NK-92 (cell line): Measurements from ENCODE around the gene MRPL41.
"Not testable (repeated sequence)": the region's sequence is repeated elsewhere in the genome, so short reads cannot be mapped to it uniquely, and the experiment has no call there.

Source experiments
- DNase-seq: peaks from one replicate; lab custom pipeline; 2025; ENCODE audit not compliant: unreplicated experiment; lab: John Stamatoyannopoulos, UW

MRPL41 gene

DNA sequence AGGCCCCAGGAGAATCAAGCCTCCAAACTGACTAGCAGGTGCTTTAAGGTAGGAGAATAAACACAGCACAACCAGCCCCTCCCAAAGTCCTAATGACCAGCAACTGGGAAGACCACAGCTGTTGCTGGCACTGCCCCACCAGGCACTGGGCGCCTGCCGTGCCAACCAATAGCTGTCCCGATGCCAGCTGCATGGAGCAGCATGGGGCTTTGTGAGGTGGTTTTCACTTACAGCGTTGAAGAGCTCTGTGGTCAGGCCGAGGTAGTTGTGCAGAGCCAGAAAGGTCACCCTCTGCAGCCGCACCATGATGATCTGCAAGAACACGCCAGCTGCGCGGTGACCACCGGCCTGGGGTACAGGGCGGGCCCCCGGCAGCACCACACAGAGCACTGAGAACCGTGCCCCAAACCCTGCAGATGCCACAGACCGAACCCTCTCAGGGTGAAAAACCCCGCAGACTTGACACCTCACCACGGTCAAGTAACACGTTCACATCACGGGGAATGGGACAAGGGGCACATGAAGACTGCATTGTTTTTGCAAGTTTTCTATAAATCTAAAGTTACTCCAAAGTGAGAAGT lies 30.2 kb upstream of the MRPL41 start:
- DNase-seq: no peak

DNA sequence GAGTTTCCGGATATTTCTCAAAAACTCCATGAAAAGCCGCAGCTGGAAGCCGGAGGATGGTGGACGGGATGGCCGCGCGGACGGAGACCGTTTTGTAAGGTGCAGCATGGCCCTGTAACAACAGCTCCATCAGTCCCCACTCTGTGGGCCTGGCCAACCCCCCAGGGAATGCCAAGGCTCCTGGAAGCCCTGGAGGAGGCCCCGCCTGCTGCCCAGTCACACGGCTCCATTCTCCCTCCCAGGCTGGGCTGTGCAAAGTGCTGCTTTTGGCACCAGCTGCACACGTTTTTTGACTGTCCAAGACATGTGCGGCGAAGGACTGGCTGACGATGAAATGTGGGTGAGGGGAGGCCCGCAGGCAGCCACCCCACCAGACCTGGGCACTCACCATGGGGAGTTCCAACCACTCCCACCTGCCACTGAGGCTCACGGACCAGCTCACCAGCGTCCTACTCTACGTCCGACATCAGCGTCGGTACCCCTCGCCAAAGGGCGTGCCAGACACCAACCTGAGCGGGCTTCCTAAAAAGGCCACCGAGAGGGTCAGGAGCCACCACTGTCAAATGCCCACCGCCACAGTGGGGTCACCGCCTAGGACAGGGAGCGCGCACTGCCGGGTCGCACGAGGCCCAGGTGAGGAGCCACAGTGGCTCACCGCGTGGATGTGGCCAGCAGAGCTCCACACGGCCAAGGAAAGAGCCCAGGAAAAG lies 28.8 kb upstream of the MRPL41 start:
- DNase-seq: no peak

DNA sequence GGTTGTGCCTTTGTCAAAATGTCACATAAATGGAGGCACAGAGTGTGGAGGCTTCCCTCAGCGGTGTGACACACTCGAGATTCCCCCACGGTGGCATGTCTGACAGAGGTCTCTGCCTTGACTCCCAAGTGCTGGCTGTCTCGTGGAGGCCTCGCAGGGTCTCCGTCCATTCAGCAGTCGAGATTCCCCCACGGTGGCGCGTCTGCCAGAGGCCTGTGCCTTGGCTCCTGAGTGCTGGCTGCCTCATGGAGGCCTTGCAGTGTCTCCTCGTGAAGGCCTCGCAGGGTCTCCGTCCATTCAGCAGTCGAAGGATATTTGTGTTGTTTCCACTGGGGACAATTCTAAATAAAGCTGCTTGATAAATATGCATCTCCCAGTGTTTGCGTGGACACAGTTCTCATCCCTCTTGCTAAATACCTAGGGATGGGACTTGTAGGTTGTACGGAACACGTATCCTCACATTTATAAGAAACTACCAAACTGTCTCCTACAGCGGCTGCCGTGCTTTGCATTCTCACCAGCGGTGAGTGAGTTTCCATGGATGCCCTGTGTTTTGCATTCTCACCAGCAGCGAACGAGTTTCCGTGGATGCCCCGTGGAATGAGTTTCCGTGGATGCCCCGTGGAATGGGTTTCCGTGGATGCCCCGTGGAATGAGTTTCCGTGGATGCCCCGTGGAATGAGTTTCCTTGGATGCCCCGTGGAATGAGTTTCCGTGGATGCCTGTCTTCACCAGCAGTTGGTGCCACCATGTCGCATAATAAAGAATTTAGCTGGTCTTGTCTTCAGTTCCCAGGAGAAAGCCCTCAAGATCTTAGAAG lies 27.3 kb upstream of the MRPL41 start:
- no peak for DNase-seq

DNA sequence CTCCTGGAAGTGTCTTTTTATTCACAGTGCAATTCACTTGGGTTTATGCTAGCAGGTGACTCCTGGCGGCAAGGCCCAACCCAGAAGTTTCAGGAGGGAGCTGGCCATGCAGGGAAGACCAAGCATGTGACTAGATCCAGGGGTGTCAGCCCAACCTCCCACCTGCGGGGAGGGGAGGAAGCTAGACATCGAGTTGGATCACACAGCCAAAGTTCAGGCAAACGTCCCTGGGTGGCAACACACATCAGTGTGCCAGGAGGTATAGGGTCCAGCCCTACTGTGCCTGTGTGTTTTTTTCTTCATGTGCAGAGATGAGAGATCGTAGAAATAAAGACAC lies 26.7 kb upstream of the MRPL41 start:
- DNase-seq: no peak

DNA sequence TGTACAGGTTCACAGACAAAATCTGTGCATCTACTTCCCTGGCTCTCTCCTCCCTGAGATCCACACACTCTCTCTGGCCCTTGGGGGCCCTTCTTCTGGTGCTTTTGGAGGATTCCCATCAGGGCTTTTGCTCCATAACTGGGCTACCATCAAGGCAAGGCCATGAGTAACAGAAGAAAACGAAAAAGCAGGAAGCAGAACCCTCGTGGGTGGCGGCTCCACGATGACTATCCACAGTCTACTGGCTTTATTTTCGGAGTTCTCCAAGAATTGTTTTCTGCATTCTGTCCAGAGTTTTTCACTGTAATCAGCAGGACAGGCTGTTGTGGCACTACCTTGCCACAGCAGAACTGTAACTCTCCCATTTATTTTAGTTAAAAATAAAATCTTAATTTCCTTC lies 21.3 kb upstream of the MRPL41 start:
- DNase-seq: no peak

DNA sequence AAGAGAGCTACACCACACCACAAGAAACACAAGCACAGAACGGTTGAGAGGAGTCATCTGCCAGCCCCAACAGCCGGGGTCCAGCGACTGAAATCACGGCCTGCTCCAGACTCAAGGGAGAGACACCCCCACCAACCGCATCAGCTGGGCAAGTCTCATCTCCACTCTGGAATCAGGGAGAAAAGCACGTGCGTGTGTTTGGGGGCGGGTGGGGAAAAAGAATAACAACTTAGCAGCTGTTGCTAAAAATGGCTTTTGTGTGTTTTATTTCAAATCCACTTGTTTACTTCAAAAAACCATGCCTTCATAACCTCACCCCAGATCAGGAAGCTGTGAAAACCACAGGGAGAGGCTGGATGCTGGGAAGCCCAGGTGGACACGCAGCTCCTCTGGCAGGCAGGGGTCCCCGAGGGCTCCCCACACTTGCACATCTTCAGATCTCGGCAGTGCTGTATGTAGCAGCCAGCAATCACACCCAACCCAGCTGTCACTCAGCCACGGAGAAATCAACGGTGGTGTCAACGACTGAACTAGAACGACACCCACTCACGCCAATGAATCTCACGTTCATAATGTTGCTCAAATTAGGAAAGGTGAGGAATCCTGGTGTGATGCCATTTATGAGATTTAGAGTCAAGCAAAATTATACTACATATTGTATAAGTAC lies 20.4 kb upstream of the MRPL41 start:
- DNase-seq: no peak

DNA sequence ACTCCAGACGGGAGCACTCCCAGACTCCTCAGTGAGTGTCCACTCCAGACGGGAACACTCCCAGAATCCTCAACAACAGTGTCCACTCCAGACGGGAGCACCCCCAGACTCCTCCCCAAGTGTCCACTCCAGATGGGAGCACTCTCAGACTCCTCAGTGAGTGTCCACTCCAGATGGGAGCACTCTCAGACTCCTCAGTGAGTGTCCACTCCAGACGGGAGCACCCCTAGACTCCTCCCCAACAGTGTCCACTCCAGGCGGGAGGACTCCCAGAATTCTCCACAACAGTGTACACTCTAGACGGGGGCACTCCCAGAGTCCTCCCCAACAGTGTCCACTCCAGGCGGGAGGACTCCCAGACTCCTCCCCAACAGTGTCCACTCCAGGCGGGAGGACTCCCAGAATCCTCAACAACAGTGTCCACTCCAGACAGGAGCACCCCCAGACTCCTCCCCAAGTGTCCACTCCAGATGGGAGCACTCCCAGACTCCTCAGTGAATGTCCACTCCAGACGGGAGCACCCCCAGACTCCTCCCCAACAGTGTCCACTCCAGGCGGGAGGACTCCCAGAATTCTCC lies 18.7 kb upstream of the MRPL41 start:
- DNase-seq: not testable (repeated sequence)

DNA sequence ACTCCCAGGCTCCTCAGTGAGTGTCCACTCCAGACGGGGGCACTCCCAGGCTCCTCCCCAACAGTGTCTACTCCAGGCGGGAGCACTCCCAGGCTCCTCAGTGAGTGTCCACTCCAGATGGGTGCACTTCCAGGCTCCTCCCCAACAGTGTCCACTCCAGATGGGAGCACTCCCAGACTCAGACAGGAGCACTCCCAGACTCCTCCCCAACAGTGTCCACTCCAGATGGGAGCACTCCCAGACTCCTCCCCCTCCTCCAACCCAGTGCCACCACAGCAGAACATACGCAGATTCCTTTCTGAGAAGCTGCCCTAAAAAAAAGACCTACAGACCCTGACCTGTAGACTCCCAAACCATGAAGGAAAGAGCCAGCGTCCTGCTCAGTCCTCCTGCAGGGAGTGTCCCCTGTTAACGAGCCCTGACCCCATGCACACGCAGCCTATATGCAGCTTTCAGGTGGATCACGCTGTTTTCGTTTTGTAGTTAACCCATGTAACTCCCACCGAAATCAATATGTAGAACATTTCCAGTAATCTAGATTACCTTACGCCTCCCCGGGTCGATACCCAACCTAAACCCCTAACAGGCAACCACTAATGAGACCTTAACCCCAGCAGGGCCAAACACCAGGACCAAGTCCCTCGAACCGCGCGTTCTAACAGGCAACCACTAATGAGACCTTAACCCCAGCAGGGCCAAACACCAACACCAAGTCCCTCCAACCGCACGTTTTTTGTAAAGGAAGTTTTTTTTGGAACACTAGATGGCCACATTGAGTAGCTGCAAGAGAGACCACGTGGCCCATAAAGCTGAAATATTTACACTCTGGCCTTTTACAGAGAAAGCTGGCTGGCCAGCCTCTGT lies 17.2 kb upstream of the MRPL41 start:
- DNase-seq: no peak

DNA sequence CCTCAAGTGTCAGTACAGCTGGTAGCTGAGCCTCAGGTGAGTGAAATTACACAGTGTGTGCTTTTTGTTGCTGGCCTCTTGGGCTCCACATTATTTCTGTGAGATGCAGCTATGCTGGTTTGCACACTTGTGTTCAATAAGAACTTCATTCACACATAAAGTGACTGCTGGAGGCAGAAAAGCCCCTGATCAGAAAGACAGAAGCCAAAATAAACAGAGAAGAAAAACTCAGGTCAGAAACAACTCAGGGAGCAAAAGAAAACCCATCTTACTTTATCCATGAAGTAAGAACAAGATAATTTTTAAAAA lies 16.6 kb upstream of the MRPL41 start:
- no peak for DNase-seq

DNA sequence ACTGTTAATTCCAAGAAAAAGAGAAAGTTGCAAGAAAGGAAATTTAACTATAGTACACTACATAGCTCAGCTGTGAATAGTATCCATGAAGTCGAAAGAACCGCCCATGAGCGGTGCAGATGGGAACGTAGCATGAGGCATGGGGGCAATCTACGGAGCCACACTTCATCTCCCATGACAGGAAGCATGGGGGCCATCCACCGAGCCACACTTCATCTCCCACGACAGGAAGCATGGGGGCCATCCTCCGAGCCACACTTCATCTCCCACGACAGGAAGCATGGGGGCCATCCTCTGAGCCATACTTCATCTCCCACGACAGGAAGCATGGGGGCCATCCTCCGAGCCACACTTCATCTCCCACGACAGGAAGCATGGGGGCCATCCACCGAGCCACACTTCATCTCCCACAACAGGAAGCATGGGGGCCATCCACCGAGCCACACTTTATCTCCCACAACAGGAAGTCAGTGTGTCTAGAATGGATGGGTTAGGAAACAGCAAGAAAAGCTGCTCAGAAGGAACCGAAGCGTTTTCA lies 15.0 kb upstream of the MRPL41 start:
- not testable (repeated sequence) for DNase-seq

DNA sequence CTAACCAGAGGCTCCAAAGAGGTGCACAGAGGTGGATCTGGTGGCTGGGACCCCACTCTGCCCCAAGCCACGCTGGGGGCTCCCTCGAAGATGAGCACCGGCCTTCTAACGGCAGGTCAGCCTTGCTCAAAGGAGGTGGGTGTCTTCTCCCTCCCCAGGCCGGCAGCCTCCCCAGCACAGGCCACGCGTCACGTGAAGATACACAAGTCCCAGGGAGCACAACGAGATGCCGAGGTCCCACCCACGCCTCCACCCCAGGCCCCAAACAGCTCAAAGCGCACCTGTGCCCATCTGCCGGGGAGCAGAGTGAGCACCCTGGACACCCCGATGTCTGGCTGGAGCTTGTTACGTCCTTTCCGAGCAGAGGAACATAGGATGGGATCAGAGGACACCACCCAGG lies 13.6 kb upstream of the MRPL41 start:
- DNase-seq: no peak

DNA sequence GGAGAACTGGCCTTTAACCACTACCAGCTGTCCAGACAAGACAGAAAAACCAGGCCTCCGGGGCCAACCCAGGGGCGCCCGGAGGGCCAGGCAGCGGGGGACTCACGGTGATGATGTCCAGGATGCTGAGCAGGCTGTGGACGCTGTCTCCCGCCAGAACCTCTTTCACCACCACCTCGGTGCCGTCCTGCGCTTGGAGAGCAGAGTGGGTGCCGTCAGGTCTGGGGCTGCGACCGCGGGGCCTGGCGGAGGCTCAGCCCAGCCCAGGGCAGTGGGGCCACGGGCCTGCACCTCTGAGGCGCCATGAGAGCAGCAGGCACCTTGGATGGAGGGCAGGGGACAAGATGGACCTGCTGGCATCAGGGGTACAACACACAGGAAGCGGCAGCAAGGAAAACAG lies 11.1 kb upstream of the MRPL41 start:
- DNase-seq: no peak

DNA sequence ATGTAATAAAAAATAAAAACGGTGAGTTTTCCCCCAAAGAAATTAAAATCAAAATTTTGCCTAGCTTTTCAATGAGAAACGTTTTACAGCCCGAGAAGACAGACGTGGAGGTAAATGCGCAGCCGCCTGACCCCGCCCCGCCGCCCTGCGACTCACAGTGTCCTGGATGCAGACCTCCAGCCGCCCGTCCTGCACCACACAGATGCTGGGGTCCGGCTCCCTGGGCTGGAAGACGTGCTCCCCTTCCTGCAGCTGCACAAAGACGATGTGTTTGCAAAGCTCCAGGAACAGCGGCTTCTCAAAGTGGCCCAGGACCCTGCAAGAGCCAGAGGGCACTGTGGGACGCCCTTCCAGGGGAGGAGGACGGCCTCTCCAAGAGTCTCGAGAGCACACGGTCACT lies 9.2 kb upstream of the MRPL41 start:
- no peak for DNase-seq

DNA sequence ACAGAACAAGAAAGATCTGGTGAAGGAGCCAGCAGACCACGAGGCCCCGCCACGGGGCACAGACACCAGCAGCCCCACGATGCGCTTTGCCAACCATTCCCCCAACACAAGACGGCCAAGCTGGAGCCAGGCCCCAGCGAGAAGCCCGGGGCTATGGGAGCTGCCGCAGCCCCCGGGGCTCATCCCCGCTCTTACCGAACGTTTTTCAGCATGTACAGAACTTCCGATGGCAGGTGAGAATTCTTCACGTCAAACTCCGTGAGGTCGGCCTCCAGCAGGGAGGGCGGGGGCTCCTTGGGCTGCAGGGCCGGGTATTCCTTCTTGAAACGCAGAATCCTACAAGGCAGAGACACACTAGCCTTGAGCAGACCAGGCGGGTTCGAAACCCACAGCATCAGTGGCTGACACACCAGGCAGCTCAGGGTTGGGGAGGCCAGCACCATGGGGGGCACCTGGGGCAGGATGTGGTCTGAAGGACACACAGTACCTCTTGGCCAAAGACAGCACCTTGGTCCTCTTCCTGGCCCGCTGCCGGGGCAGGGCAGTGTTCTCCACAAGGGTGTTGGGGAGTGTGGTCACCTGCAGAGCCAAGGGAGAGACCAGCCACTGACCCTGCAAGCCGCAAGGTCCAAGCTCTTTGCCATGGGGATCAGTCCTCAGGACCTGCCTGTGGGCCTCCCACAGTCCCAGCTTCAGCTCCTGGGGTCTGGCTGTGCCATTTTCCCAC lies 8.3 kb upstream of the MRPL41 start:
- DNase-seq: no peak

DNA sequence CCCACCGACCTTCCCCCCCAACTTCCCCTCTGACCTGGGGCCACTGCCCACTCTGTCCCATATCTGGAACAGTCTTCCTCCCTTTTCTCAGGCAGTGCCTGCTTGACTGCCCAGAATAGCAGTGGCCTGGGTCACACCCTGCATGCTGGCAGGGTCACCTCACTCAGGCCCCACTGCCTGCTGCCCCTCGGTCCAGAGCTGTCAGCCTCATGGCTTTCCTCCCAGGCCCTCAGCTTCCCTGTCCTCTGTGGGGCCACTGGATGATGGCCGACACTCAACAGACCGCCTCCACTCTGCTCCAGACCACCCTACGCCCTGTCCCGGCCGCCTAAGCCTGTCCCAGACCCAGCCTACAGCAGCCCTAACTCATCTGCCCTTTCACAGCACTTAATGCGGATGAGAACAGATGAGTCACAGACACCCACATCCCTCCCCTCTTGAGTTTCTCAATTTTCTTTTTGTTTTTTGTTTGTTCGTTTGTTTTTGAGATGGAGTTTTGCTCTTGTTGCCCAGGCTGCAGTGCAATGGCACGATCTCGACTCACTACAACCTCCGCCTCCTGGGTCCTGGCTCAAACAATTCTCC lies 7.4 kb upstream of the MRPL41 start:
- no peak for DNase-seq

DNA sequence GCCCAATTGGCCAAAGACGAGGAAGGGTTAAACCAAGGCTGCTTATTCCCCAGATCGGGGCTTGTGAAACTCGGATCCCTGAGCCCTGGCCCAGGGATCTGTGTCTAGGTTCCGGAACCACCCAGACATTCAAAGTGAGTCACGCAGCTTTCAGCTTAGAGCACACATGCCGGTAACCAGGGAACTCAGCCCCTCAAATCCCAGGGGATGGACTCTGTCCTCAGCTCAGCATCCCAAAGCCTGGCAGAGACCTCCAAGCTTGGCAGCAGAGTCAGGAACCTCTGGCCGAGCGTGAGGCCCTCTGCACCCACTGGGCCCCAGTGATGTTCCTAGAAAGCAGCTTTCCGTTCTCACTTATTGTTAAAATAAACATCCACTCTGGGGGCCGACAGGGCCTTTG lies 6.6 kb upstream of the MRPL41 start:
- no peak for DNase-seq

DNA sequence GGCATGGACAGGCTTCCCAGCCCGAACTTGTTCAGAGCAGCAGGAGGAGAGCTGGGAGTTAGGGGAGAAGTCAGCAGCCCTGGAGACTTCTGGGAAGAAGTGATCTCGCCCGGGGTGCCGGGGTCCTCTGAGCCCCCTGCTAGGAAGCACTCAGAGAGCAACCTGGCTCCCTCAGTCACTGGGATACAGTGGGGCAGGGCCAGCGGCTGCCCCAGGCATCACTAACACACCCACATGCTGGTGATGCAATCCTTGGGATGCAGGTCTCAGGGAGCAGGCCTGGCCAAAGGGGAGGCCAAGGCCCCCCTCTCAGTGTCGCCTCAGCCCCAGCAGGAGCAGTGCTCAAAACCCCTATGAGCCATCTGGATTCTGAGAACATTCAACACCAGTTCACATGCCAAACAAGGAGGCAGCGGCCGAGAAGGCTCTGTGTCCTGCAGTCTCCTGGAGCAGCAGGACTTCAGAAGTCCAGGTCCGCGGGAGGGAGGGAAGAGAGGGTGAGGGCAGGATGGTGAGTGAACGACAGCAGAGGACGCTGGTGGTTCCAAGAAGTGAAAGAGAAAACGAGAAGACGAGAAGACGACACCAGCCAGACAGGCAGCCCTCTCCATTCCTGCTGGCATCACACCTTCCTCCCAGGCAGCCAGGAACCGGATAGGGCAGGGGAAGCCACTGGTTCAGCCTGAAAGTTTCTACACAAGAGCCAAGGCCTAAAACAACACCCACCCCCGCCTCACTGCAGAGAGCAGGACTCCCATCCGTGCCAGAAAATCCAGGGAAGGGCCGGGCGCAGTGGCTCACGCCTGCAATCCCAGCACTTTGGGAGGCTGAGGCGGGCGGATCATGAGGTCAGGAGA lies 3.8 kb upstream of the MRPL41 start:
- no peak for DNase-seq

DNA sequence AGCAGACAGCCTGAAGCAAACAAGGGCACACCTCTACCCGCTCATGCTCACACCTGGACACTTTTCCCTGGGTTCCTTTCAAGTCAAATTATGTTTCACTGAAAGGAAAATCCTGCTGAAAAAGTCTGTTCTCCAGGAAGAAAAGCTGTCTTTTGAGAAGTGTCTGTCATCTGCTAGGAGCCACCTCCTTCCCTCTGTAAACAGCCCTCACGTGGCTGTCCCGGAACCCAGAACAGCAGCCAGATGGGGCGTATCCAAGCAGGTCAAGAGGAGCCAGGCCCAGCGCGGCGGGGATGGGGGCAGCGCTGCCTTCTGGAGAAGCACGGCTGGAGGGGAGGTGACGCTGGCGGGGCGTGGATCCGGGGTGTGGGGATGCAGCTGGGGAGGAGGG lies 1.5 kb upstream of the MRPL41 start, which contains the start of gene PNPLA7:
Gene PNPLA7 (minus strand): TSS at position 172 of the 391 bp plus-strand sequence. CDS start 205 bp downstream, outside the sequence.
- no peak for DNase-seq

DNA sequence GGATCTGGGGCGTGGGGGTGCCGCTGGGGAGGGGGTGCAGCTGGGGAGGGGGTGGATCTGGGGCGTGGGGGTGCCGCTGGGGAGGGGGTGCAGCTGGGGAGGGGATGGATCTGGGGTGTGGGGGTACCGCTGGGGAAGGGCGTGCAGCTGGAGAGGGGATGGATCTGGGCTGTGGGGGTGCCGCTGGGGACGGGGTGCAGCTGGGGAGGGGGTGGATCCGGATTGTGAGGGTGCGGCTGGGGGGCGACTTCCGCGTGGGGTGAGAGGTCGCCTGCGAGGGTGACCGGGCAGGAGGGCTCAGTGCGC lies 768 bp upstream of the MRPL41 start:
- not testable (repeated sequence) for DNase-seq
